AG09319 (cell line): ENCODE results near the gene GNB5.
"Not testable (repeated sequence)": the region's sequence is repeated elsewhere in the genome, so short reads cannot be mapped to it uniquely, and the experiment has no call there.

Experiments
- DNase-seq: peaks from one replicate; pipeline ENCODE4 v3.0.0-alpha.2; 2010; ENCODE audit warnings: low read depth; ENCODE audit errors: extremely low read depth
- TF ChIP-seq, protein P1 (sequence below): IDR thresholded peaks from 2 replicates; pipeline ENCODE4 v1.5.1; 2011; ENCODE audit warnings: low read depth, mild to moderate bottlenecking, inconsistent platforms, low read length, moderate library complexity

Gene GNB5

DNA sequence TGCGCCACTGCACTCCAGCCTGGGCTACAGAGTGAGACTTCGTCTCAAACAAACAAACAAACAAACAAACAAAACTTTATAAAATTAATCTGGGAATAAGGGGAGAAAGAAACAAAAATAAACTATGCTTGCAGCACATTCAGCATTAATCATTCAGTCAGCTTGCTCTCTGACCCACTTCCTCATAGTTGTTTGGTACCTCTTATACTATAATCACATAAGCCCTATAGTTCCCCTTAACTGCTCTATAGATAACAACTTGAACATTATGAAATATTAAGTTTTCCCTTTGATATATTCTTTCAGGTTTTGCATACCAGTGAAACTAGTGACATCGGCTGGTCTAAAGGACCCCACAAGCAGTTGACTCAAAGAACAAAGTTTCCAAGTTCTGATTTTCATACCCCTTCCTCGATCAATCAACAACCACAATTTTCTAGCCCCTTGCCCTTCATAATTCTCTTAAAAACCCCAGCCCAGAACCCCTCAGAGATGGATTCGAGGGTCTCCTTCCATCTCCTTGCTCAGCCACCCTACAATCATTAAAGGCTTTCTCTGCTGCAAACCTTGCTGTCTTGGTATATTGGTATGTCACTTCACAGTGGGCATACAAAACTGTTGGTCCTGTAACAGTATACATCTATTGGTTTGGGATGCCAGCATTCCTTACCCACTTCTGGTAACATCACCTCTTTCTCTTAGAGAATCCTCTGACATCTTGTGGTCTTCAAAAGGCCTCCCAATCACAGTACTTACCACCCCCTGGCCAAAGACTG, 105.0 kb downstream of the GNB5 start:
- TF ChIP-seq, protein P1, sequence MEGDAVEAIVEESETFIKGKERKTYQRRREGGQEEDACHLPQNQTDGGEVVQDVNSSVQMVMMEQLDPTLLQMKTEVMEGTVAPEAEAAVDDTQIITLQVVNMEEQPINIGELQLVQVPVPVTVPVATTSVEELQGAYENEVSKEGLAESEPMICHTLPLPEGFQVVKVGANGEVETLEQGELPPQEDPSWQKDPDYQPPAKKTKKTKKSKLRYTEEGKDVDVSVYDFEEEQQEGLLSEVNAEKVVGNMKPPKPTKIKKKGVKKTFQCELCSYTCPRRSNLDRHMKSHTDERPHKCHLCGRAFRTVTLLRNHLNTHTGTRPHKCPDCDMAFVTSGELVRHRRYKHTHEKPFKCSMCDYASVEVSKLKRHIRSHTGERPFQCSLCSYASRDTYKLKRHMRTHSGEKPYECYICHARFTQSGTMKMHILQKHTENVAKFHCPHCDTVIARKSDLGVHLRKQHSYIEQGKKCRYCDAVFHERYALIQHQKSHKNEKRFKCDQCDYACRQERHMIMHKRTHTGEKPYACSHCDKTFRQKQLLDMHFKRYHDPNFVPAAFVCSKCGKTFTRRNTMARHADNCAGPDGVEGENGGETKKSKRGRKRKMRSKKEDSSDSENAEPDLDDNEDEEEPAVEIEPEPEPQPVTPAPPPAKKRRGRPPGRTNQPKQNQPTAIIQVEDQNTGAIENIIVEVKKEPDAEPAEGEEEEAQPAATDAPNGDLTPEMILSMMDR, result no peak
- DNase-seq, result no peak

DNA sequence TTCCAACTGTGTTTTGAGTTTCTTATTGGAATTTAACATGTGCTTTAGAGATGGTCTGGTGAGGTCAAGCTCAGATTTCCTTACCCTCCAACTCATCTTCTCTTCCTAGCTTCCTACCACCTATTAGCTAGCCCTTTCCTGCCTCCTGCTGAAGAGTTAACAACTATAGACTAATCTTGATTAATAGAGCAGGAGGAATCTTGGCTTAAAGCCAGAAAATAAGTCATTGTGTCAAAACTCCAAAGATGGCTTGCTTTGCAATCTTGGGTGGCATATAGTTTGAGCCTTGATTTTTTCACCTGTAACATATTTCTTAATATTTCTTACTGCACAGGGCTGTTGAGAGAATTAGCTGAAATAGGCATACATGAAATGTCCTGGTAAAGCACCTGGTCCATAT, 105.9 kb downstream of the GNB5 start:
- TF ChIP-seq, protein P1, result no peak
- DNase-seq, result no peak

DNA sequence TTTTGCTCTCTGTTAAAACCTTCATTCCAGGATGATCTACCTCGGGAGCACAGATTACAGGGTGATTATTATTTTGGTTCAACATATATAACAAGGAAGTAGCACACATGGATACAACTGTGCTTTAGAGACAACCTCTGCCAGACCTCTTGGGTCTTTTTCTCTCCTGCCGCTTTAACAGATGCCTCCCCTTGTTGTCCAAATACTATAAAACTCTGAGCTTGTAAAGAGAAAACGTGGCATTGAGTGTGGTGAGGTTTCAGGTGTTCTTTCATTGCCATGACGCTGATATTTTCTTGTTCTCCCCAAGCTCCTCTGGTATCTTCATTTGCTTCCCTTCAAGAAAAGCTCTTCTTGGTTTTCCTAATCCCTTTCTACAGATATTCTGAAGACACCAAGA, 107.6 kb downstream of the GNB5 start:
- TF ChIP-seq, protein P1, result no peak
- DNase-seq, result no peak

- DNase-seq, result not testable (repeated sequence)
These were observed 108.2 kb downstream of the GNB5 start for GRCh38 chr15:52083037-52083359.

DNA sequence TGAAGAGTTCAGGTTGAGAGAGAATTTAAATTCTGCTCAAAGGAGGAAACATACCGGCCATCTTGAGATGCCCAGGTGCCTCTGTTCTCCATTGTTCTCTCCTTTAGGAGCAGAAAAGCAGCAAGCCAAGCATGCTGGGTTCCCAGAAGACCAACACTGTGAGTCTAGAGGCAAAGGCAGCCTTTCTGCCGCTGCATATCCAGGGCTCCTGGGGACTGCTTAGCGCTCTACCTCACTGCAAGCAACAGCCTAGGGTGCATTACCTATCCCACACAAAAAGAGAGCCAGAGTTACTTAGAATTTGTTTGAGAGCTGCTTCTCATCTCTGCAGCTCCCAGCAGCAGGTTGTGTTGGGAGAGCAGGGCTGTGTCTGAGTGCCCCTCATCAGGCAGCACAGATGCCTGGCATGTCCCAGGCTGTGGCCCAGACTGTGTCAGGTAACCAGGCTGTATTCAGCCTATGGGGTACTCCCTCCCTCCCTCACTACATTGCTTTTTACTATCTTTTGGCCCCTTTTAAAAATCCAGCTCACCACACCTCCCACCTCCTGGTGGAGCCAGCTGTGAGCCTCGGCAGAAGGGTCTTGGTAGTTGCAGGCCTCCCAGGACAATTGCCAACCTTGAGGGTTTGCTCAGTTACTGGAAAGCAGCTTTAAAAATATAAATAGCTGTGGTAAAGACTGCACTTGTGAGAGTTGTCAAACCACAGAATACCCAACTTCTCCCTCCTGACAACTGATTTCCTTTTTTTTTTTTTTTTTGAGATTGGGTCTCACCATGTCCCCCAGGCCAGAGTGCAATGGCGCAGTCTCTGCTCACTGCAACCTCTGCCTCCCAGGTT, 108.8 kb downstream of the GNB5 start:
- no peak for DNase-seq
- TF ChIP-seq, protein P1, result no peak

GRCh38 chr15:52080706-52081392, 110.3 kb downstream of the GNB5 start:
- TF ChIP-seq, protein P1, result no peak
- DNase-seq, result no peak

DNA sequence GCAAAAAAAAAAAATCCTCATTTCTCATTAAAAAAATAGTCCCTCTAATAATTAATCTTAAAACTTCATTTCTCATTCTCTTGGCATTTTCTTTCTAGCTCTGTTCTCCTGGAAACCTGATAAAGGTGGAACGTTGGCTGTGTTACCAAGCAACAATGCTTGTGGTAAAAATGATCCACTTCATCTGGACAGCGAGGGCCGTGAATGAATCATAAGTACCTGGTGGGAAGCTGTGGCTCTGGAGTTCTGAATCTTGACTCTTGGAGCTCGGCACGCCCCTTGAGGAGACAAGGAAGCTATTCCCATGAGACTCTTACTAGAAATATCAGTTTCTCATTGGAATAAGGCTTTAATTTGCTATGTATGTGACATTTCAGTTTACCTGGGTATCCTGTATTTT, 111.2 kb downstream of the GNB5 start:
- DNase-seq, result no peak

More for the DNA sequence above, 111.2 kb downstream of the GNB5 start:
- TF ChIP-seq, protein P1, result no peak
